Kidney epithelial cell (primary cell): Measurements from ENCODE around the gene LCN6. TPM values are rescaled to one million over a fixed set of nuclear protein-coding genes. Genes with fewer than 3 reads are reported as not detected.
"Not testable (repeated sequence)": the region's sequence is repeated elsewhere in the genome, so short reads cannot be mapped to it uniquely, and the experiment has no call there.

ENCODE experiments used
- DNase-seq: peaks from one replicate; pipeline ENCODE4 v3.0.0-alpha.2; 2010; ENCODE audit warnings: low read depth
- H3K27me3 ChIP-seq: 2 replicates; pipeline ENCODE4 v1.6.0; 2011; ENCODE audit warnings: low read length; ENCODE audit not compliant: control insufficient read depth, insufficient read depth
- H3K36me3 ChIP-seq: 2 replicates; pipeline ENCODE4 v1.5.1; 2011; ENCODE audit warnings: low read length; ENCODE audit not compliant: control insufficient read depth, insufficient read depth
- H3K4me3 ChIP-seq: 2 replicates; pipeline ENCODE4 v1.5.1; 2011; ENCODE audit warnings: low read depth, mild to moderate bottlenecking, control low read depth, low read length
- CTCF ChIP-seq: IDR thresholded peaks from 2 replicates; pipeline ENCODE4 v1.5.1; 2011; ENCODE audit warnings: mild to moderate bottlenecking, moderate library complexity, low read length, control low read depth, inconsistent platforms; ENCODE audit not compliant: insufficient read depth, poor library complexity, severe bottlenecking
- total RNA-seq: library from RNA; depleted of rRNA; stranded (reverse); fragments of >200 nt; gene quantifications from 2 replicates; pipeline ENCODE4 v1.2.3, GENCODE V29; 2015

LCN6 gene
- total RNA-seq, 1 donor from 2014 or later = not detected

GRCh38 chr9:136714893-136715274 is 33.4 kb downstream of the LCN6 start:
- no peak for TF ChIP-seq CTCF

GRCh38 chr9:136714096-136714892 is 34.0 kb downstream of the LCN6 start:
- DNase-seq = no peak
- Histone ChIP-seq H3K36me3 (no peaks in the 10 kb centered on the region), H3K27me3 (peaks cover 15% of the 10 kb centered on the region), H3K4me3 (no peak overlapping the region)
- no peak for TF ChIP-seq CTCF

More at GRCh38 chr9:136714893-136715274, 33.4 kb downstream of the LCN6 start:
- Histone ChIP-seq H3K4me3 (no peak overlapping the region), H3K27me3 (peaks cover 15% of the 10 kb centered on the region), H3K36me3 (no peaks in the 10 kb centered on the region)
- no peak for DNase-seq

- H3K4me3 ChIP-seq = peak overlapping the region; percentile 55
- TF ChIP-seq CTCF = no peak
- DNase-seq = no peak
- H3K36me3 ChIP-seq = no peaks in the 10 kb centered on the region
- peaks cover 15% of the 10 kb centered on the region for H3K27me3 ChIP-seq
Observed at GRCh38 chr9:136713550-136713949, 34.8 kb downstream of the LCN6 start.

GRCh38 chr9:136712690-136713544 is 35.4 kb downstream of the LCN6 start:
- no peak for DNase-seq
- Histone ChIP-seq H3K27me3 (peaks cover 15% of the 10 kb centered on the region), H3K36me3 (no peaks in the 10 kb centered on the region), H3K4me3 (peak overlapping the region; percentile 55)
- TF ChIP-seq CTCF = no peak

GRCh38 chr9:136711751-136712689 is 36.3 kb downstream of the LCN6 start, which contains the start of gene DIPK1B:
Gene DIPK1B, plus strand, starts transcription at chr9:136712572. Its CDS starts 94 bp downstream, at chr9:136712666.
- DNase-seq = no peak
- no peak for TF ChIP-seq CTCF
- Histone ChIP-seq H3K27me3 (peaks cover 15% of the 10 kb centered on the region), H3K36me3 (no peaks in the 10 kb centered on the region), H3K4me3 (peak within 1 kb of the TSS; percentile 55)

GRCh38 chr9:136711219-136711648 is 37.1 kb downstream of the LCN6 start:
- not testable (repeated sequence) for H3K36me3 ChIP-seq, DNase-seq, H3K4me3 ChIP-seq
- peaks cover 15% of the 10 kb centered on the region for H3K27me3 ChIP-seq
